Stimulated activated CD4-positive, alpha-beta T cell treated with anti-CD3 and anti-CD28 coated beads, Interleukin-15, amount 100 ng/mL, for 24 hours (primary cell): Measurements from ENCODE around the gene FBN3.
"Not testable (repeated sequence)": the region's sequence is repeated elsewhere in the genome, so short reads cannot be mapped to it uniquely, and the experiment has no call there.

Experiments used
- DNase-seq: peaks from one replicate; pipeline ENCODE4 v3.0.0-alpha.2; 2020

FBN3 gene

DNA sequence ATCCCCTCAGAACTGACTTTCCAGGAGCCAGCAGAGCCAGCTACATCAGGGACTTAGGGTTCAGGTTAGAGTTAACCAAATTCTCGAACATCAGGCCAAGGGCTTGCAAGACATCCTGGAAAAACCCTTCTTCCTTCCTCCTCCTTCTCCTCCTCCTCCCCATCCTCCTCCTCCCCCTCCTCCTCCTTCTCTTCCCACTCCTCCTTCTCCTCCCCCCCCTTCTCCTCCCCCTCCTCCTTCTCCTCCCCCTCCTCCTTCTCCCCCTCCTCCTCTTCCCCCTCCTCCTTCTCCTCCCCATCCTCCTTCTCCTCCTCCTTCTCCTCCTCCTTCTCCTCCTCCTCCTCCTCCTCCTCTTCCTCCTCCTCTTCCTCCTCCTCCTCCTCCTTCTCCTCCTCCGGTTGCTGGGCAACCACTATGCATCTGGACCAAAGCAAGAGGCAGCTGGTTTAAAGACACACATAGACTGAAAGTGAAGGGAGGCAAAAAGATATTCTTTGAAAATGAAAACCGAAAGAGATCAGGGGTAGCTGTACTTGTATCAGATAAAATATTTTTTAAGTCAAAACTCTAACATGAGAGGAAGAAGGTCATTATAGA lies 102.7 kb downstream of the FBN3 start:
- no peak for DNase-seq

DNA sequence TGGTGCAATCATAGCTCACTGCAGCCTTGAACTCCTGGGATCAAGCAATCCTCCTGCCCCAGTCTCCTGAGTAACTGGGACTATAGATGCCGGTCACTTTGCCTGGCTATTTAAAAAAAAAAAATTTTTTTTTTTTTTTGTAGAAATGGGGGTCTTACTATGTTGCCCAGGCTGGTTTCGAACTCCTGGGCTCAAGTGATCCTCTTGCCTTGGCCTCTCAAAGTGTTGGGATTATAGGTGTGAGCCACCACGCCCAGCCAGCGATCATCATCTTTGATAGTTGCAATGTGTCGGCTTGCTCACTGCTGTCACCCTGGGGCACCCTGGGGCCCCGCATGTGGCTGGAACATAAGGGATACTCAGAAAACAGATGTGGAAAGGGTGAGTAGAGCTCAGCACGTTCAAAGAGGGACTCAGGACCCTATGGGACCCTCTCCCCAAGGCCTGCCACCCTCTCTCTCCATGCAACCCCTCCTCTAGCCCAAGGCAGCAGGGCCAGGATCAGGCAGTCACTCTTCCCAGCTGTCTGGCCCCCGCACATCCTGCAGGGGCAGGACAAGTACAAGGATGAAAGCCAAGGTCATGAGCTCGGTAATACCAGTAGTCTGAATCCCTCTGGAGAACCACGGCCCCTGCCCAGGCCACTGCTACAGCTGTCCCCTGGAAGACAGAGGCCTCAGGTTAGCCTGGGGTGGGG lies 103.4 kb downstream of the FBN3 start:
- no peak for DNase-seq

DNA sequence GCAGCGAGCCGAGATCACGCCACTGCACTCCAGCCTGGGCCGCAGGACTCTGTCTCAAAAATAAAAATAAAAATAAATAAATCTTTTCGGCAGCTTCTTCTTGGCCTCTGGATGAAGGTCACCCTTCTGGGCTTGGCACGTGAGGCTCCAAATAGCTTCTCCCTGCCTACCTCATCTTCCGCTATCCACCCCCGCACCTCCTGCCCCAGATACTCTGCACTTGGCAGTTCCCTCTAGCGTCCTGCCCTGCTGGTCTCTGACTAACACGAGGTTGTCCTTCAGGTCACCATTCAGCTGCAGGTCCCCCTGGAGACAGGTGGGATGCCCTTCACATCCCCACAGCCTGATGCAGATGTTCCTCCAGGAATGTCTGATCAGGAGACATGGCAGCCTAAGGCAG lies 105.4 kb downstream of the FBN3 start:
- DNase-seq = no peak

DNA sequence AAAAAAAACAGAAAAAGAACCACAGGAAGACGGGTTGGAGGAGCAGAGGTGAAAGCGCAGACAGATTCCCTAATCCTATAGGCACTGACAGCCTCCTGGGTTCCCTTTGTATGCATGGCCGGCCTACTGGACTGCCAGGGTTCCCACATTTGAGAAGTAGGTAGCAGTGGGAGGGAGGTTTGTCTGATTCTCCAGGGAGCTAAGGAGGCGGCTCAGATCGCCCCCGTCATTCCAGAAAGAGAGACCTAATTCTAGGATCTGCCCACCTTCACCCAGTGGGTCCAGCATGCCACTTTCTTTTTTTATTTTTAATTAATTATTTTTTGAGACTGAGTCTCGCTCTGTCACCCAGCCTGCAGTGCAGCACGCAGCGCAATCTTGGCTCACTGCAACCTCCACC lies 106.5 kb downstream of the FBN3 start:
- DNase-seq = no peak

DNA sequence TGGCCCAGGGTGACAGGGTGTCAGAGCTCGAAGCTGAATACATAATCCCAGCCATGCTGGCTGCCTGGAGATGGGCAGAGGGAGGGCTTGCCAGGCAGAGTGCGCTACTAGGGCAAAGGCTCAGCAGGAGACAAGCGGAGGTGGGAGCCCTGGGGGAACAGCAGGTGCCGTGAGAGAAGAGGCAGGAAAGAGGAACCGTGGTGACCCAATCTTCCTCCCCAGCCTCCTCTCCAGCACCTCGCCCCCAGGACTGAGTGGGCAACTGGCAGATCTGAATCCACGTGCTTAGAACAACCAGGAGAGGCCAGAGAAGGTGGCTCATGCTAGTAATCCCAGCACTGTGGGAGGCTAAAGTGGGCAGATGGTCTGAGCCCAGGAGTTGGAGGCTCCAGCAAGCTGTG lies 107.9 kb downstream of the FBN3 start:
- no peak for DNase-seq

DNA sequence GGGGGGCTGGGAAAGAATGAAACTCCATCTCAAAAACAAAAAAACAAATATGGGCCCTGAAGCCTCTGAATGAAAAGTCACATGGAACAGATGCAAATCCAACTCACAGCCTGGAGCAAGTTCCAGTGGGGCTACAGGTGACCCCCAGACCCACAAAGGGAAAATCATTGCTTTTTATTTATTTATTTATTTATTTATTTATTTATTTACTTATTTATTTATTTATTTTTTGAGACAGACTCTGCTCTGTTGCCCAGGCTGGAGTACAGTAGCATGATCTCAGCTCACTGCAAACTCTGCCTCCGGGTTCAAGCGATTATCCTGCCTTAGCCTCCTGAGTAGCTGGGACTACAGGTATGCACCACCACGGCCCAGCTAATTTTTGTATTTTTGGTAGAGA lies 110.2 kb downstream of the FBN3 start:
- no peak for DNase-seq

DNA sequence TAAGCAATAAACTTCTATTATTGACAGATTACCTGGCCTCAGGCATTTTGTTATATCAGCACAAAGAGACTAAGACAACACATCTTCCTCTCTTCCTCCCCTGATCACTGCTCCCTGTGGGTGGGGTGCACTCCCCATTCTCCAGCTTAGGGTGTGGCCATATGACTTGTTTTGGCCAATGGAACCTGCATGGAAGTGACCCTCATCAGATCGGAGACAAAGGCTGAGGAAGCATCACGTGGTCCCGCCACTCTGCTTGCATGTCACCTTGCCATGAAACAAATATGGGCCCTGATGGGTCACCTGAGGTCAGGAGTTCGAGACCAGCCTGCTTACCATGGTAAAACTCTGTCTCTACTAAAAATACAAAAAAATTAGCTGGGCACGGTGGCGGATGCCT lies 110.6 kb downstream of the FBN3 start:
- DNase-seq = no peak

DNA sequence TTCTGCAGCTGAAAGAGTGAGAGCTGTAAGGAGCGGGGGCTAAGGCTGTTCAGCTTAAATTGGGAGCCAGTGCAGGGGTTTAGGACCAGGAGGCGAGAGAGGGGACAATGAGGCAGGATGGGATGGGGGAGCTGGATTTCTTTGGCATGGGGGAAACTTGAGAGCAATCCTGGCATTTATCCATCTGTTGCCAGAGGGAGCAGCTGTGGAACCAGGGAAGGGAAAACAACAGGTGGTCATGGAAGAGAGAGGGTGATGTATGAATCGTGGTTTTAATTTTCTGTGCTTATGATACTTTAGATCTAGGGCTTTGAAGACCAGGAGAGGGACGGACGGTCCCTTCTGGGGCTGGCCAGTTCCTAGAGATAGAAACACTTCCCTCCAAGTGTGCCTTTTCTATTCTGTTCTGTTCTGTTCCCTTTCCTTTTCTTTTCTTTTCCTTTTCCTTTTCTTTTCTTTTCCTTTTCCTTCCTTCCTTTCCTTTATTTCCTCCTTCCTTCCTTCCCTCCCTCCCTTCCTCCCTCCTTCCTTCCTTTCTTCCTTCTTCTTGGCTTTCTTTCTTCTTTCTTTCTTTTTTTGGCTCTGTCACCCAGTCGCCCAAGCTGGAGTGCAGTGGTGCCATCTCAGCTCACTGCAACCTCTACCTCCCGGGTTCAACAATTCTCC lies 112.8 kb downstream of the FBN3 start:
- DNase-seq = no peak

DNA sequence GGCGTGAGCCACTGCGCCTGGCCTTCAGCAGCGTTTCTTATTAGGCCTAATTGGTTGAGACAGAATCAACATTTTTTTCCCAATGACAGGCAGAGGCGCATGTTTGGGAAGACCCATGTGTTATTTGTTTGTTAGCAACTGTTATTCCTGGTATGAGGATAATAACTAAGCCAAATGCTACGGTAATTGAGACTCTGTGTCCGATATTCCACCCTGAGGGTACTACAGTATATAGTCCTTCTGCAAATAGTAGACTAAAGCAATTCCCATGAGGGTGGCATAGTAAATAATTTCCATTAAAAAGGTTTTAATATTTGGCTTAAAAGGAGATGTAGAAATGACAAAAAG lies 115.2 kb downstream of the FBN3 start:
- no peak for DNase-seq

DNA sequence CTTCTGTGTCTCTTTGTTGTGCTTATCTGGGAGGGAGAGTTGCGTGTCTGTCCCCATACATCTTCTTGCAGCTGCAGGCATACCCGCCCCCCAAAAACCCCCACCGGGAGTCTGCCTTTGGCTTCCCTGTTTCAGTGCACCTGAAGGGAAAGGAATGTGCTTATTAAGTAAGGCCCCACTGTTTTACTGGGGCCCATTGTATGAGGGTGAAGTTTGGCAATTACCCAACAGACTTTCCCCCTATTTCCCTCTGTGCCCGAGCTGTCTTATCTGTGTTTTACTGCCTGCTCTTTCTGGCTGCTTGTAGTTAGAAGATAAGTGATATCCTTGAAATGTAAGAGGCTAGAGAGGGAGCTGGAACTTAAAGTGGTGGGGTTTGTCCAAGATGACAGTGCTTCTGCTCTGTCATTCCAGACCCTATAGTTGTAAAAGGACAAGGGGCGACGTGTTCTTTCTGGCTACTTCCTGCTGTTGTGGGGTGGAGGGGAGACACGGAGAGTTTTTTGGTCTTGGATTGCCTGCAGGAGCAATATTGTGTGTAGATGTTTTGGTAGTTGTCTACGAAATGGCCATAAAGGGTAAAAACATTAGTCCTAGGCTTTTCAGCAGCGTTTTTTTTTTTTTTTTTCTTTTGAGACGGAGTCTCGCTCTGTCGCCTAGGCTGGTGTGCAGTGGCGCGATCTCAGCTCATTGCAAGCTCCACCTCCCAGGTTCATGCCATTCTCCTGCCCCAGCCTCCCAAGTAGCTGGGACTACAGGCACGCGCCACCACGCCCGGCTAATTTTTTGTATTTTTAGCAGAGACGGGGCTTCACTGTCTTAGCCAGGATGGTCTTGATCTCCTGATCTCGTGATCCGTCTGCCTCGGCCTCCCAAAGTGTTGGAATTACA lies 115.9 kb downstream of the FBN3 start:
- DNase-seq = not testable (repeated sequence)

DNA sequence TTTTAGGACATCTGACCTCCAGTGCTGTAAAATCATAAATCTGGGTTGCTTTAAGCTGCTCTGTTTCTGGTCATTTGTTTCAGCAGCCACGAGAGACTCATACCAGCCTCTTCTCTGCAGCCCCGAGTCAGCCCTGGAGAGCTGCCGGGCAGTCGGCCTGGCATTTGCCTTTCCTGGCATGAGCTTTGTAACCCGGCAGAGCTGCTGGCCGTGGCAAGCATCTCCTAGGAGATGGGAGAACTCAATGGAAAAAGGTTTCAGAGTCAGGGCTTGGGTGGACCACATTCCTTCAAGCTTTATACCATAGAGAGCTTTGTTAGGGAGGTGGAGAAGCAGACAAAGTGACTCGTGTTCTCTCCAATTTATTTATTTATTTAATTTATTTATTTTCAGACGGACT lies 118.4 kb downstream of the FBN3 start:
- no peak for DNase-seq

DNA sequence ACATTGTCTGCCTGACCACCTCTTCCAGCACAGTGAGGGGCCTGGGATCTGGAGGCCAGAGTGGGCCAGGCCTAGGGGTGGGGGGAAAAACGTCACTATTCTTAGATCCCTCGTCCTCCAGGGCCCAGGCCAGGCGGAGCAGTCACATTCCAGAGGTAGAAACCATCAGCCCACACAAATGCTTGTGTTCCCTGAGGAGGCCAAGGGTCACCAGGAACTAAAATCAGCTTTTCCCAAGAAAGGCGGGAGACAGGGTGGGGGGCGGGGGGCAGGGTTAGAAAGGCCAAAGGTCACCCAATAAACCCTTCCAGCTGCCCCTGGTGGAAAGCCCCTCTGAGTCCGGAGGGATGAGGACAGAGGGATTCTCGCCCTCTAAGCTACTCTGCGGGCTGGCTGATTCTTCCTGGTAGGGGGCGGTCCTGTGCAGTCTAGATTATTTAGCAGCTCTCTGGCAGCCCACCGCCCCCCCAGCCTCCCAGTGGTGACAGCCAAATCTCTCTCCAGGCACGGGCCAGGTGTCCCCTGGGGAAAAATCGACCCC lies 120.4 kb downstream of the FBN3 start:
- no peak for DNase-seq

DNA sequence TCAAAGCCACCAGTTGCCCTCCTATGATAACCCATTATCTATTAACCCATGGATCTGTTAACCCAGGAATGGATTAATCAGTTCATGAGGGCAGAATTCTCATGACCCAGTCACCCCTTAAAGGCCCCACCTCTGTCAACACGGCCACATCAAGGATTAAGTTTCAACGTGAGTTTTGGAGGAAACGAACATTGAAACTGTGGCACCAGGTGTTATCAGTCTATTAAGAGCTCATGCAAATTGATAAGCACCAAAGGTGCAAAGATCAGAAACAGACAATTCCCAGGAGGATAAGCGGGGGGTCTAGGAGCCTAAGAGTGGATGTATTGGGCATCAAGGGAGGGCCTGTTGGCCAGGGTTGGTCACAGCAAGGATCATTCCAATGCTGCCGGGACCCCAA lies 124.1 kb downstream of the FBN3 start:
- DNase-seq = no peak

DNA sequence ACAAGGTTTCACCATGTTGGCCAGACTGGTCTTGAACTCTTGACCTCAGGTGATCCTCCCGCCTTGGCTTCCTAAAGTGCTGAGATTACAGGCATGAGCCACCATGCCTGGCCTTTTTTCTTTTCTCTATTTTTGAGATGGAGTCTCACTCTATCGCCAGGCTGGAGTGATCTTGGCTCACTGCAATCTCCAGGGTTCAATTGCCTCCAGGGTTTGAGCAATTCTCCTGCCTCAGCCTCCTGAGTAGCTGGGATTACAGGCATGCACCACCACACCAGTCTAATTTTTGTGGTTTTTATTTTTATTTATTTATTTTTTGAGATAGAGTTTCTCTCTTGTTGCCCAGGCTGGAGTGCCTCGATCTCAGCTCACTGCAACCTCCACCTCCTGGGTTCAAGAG lies 125.1 kb downstream of the FBN3 start:
- DNase-seq = not testable (repeated sequence)

DNA sequence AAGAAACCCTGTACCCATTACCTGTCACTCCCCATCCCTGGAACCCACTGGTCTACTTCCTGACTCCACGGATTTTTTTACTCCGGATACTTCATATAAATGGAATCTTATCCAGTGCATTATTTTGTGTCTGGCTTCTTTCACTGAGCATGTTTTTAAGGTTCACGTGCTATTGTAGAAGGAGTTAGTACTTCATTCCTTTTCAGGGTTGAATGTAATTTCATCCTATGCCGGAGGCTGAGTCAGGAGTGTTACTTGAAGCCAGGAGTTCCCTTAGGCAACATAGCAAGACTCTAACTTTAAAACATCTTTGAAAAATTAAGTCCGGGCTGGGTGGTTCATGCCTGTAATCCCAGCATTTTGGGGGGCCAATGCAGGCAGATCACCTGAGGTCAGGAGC lies 126.0 kb downstream of the FBN3 start:
- no peak for DNase-seq

DNA sequence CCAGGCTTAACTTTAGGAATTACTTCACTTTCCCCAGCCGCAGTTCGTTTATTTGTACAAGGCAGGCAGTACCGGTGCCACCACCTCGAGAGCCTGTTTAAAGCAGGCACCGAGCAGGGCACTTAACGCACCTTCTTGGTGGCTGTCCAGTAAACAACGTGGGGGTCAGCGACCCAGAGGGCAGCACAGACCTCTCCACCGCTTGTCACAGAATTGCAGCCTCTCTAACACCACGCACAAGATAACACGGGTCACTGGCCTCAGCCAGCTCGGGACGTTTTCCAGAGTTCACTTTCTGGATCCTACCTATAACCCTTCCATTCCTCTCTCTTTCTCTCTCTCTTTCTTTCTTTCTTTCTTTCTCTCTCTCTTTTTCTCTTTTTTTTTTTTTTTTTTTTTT lies 127.1 kb downstream of the FBN3 start:
- no peak for DNase-seq

DNA sequence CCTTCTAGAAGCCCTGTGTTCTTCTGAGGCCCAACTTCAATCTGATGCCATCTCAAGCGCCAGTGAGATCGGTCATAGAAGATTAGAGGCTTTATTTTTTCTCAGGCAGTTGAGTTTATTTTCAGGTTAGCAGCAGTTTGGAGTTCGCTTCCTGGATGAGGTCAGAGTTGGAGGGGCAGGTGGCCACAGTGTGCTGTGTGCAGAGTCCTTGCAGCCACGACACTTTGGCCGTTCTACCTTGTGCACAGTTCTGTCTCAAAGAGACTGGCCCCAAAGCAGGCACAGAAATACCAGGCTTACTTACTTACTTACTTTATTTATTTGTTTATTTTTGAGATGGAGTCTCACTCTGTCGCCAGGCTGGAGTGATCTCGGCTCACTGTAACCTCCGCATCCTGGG lies 128.0 kb downstream of the FBN3 start:
- DNase-seq = no peak

DNA sequence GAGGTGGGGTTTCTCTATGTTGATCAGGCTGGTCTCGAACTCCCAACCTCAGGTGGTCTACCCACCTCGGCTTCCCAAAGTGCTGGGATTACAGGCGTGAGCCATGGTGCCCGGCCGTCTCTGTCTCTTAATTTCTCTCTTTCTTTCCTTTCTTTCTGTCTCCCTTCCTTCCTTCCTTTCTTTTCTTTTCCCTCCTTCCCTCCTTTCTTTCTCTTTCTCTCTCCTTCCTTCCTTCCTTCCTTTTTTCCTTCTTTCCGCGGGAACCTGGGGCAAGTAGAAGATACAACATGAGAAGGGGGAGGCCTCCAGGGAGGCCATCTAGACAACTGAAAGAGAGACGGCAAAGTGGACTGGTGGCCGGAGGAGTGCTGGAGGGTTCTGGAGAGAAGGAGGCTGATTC lies 128.7 kb downstream of the FBN3 start:
- no peak for DNase-seq

DNA sequence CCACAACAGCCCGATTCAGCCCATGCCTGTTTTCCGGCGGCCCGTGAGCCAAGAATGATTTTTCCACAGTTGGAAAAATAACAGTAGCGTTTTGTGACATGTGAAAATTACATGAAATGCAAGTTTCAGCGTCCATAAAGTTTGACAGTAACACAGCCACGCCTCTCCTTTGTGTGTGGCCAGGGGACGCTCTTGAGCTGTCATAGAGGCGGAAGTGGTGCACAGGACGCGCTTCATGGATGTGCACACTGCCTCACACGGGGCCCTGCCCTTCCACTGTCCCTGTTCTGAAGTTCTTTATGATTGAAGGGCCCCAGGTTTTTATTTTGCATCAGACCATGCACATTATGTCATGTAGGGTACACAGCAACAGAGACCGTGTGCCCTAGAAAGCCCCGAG lies 131.6 kb downstream of the FBN3 start:
- DNase-seq = peak; percentile 31
